ENCODE data around the gene AGTRAP.

The AGTRAP gene

GRCh38 chr1:11771481-11772043, 35.6 kb downstream of the AGTRAP start:
- ChIA-PET CTCF (interaction anchor here (1.1 kb wide), 1 partner anchor 14 kb away, joined by 3 read pairs; no protein-coding TSS in a partner anchor), POLR2A (interaction anchor here (1.0 kb wide), 1 partner anchor 137 kb away, joined by 3 read pairs; no protein-coding TSS in a partner anchor)
- Histone ChIP-seq H3K4me1 (ENCODE audit: control insufficient read depth, insufficient read depth, low read length) (no peaks in the 10 kb centered on the region), H3K36me3 (ENCODE audit: control insufficient read depth in 2 of 2, insufficient read depth in 1 of 2, low read length in 2 of 2) (no peaks in the 10 kb centered on the region), H3K4me3 (ENCODE audit: low read depth, low read length) (no peak overlapping the region), H3K9me3 (ENCODE audit: control insufficient read depth, insufficient read depth, low read depth, low read length) (no peaks in the 10 kb centered on the region), H3K27ac (ENCODE audit: extremely low read depth, low read depth, low read length) (no peak overlapping the region)
- TF ChIP-seq, protein P1, sequence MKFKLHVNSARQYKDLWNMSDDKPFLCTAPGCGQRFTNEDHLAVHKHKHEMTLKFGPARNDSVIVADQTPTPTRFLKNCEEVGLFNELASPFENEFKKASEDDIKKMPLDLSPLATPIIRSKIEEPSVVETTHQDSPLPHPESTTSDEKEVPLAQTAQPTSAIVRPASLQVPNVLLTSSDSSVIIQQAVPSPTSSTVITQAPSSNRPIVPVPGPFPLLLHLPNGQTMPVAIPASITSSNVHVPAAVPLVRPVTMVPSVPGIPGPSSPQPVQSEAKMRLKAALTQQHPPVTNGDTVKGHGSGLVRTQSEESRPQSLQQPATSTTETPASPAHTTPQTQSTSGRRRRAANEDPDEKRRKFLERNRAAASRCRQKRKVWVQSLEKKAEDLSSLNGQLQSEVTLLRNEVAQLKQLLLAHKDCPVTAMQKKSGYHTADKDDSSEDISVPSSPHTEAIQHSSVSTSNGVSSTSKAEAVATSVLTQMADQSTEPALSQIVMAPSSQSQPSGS (tag by site-specific recombination; IDR thresholded peaks at IDR 0.05; ENCODE audit: low read depth) = no peak
- TF ChIP-seq ZNF23 (tag by site-specific recombination; IDR thresholded peaks at IDR 0.05; ENCODE audit: borderline replicate concordance) (no peak), OVOL3 (tag by site-specific recombination; IDR thresholded peaks at IDR 0.05) (no peak), ELK4 (IDR thresholded peaks at IDR 0.05; ENCODE audit: borderline replicate concordance, low read depth, low read length) (no peak), TCF7L2 (IDR thresholded peaks at IDR 0.05; ENCODE audit: borderline replicate concordance, low read depth, low read length) (no peak), ZNF76 (tag by site-specific recombination; IDR thresholded peaks at IDR 0.05; ENCODE audit: borderline replicate concordance, low read depth) (no peak), ZSCAN16 (tag by site-specific recombination; IDR thresholded peaks at IDR 0.05) (no peak), MZF1 (tag by site-specific recombination; IDR thresholded peaks at IDR 0.05; ENCODE audit: borderline replicate concordance) (no peak), SCRT2 (tag by site-specific recombination; IDR thresholded peaks at IDR 0.05) (no peak), ZNF394 (tag by site-specific recombination; IDR thresholded peaks at IDR 0.05; ENCODE audit: borderline replicate concordance) (no peak), ZNF184 (tag by site-specific recombination; IDR thresholded peaks at IDR 0.05) (no peak), ZNF19 (tag by site-specific recombination; IDR thresholded peaks at IDR 0.05; ENCODE audit: low read depth) (no peak), ZNF202 (tag by site-specific recombination; IDR thresholded peaks at IDR 0.05; ENCODE audit: borderline replicate concordance) (no peak), ZNF558 (tag by site-specific recombination; IDR thresholded peaks at IDR 0.05) (no peak), ZNF776 (tag by site-specific recombination; IDR thresholded peaks at IDR 0.05; ENCODE audit: borderline replicate concordance) (no peak), ZNF514 (tag by site-specific recombination; IDR thresholded peaks at IDR 0.05) (no peak), ZNF626 (tag by site-specific recombination; IDR thresholded peaks at IDR 0.05) (no peak)
- TF ChIP-seq, protein P2, sequence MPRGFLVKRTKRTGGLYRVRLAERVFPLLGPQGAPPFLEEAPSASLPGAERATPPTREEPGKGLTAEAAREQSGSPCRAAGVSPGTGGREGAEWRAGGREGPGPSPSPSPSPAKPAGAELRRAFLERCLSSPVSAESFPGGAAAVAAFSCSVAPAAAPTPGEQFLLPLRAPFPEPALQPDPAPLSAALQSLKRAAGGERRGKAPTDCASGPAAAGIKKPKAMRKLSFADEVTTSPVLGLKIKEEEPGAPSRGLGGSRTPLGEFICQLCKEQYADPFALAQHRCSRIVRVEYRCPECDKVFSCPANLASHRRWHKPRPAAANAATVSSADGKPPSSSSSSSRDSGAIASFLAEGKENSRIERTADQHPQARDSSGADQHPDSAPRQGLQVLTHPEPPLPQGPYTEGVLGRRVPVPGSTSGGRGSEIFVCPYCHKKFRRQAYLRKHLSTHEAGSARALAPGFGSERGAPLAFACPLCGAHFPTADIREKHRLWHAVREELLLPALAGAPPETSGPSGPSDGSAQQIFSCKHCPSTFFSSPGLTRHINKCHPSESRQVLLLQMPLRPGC (tag by site-specific recombination; IDR thresholded peaks at IDR 0.05) = no peak

DNA sequence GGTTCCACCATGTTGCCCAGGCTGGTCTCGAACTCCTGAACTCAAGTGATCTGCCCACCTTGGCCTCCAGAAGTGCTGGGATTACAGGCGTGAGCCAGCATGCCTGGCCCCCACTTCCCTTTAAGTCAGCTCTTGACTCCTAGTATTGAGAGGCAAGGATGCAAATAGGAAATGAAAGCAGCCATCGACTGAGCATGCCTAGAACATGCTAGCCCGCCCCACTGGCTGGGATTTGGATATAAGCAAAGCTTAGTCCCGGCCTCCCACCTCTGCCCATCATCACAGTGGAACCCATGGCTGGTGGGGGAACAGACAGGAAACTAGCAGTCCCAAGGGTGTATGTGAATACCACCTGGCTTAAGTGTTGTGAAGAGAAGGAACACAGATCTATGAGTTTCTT, 36.5 kb downstream of the AGTRAP start:
- Histone ChIP-seq H3K9me3 (ENCODE audit: control insufficient read depth, insufficient read depth, low read depth, low read length) (no peaks in the 10 kb centered on the region), H3K36me3 (ENCODE audit: control insufficient read depth in 2 of 2, insufficient read depth in 1 of 2, low read length in 2 of 2) (no peaks in the 10 kb centered on the region), H3K4me3 (ENCODE audit: low read depth, low read length) (no peak overlapping the region), H3K4me1 (ENCODE audit: control insufficient read depth, insufficient read depth, low read length) (no peaks in the 10 kb centered on the region), H3K27ac (ENCODE audit: extremely low read depth, low read depth, low read length) (no peak overlapping the region)
- CTCF ChIA-PET = interaction anchor here (0.9 kb wide), 1 partner anchor 12 kb away, joined by 3 read pairs; no protein-coding TSS in a partner anchor
- peak; percentile 87 for TF ChIP-seq ZBTB17 (tag by site-specific recombination; IDR thresholded peaks at IDR 0.05)
- no peak for TF ChIP-seq BCL11B (tag by site-specific recombination; IDR thresholded peaks at IDR 0.05; ENCODE audit: low read depth)
- POLR2A ChIA-PET = no interaction called here
